ENCODE data around the gene BICC1.

Gene BICC1

DNA sequence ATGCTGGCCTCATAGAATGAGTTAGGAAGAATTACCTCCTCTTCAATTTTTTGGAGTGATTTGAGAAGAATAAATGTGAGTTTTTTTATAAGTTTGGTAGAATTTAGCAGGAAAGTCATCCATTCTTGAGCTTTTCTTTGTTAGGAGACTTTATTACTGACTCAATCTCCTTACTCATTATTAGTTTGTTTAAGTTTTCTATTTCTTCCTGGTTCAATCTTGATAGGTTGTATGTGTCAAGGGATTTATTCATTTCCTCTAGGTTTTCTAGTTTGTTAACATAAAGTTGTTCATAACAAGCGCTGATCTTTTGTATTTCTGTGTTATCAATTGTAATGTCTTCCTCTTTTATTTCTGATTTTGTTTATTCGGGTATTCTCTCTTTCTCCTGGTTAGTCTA, 47.4 kb downstream of the BICC1 start:
- DNase-seq (ENCODE audit: low spot score) (no peak), FAIRE-seq (no peak)

- DNase-seq (ENCODE audit: low spot score) = no peak
- FAIRE-seq = no peak
Observed at GRCh38 chr10:58565271-58565670, 52.6 kb downstream of the BICC1 start.

DNA sequence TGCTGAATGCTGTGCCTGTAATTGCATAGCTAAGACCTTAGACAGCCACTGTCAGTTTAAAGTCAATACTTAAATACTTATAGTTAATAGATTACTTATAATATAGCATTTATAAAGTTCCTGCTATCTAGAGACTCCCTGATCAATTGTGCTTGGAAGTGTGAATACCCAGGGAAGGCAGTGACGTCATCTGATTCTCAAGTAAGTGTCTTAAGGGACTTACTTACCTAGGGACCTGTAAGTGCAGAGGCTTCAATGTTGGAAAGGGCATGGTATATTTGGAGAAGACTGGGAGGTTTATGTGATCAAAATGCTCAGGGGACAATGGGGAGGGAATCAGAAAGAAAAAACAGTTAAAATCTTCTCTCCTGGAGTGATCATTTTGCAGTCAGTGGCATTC, 55.0 kb downstream of the BICC1 start:
- DNase-seq (ENCODE audit: low spot score) (no peak), FAIRE-seq (no peak)

DNA sequence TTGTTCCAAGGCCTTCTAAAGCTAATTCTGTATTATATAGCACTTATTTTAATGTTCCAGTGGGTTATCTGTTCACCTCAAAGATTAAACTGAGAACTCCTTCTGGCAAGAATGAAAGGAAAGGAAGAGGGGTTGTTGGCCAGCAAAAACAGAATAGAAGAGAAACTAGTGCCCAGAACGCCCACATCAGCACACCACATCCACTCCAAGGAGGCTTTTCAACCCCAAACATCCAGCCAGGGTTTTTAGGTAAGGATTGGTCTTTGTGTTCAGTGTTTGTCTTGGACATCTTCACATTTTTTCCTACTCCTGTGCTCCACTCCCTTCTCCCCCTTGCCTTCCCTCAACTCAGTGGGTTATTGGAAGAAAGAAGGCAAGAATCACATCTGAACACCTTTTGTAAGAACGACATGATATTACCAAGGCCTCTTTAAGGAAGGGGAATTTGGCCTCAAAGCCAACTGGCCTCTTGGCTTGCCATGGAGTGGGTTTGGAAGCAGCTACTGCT, 55.8 kb downstream of the BICC1 start:
- DNase-seq (ENCODE audit: low spot score) (no peak), FAIRE-seq (no peak)

GRCh38 chr10:58570307-58570723, 57.6 kb downstream of the BICC1 start:
- no peak for FAIRE-seq
- no peak for DNase-seq (ENCODE audit: low spot score)

DNA sequence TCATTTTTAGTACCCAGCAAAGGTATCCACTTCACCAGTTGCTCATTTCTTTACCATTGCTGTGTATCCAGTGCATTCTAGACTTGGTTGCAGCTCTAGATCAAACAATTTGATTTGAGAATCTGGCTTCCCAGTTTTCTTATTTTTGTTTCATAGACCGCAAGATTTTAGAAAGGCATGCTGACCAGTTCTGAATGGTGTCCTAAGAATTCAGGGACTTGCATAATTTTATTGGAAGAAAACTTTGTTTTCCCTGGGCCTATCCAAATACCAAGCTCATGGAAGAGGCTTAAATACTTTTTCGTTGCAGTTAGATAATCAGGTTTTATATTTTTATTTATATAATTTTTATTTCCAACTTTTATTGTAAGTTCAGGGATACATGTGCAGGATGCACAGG, 58.3 kb downstream of the BICC1 start:
- DNase-seq (ENCODE audit: low spot score) (no peak), FAIRE-seq (no peak)

GRCh38 chr10:58573144-58573543, 60.5 kb downstream of the BICC1 start:
- no peak for FAIRE-seq
- DNase-seq (ENCODE audit: low spot score) = no peak

- no peak for DNase-seq (ENCODE audit: low spot score)
- FAIRE-seq = no peak
Observed at GRCh38 chr10:58574058-58574457, 61.4 kb downstream of the BICC1 start.

DNA sequence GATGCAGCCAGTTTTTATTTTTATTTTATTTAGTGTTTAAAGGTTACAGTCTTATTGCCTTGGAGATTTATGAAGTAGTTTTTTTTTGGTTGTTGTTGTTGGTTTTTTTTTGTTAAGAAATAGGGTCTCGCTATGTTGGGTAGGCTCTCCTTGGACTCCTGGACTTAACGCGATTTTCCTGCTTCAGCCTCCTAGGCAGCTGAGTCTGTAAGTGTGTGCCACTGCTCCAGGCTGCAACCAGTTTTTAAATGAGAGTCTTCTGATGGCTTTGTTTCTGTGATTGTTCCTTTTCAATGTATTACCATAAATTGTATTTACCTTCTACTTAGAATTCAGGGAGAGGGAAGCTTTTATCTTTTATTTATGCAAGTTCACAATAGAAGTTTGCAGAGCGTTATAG, 62.8 kb downstream of the BICC1 start:
- DNase-seq (ENCODE audit: low spot score) = no peak
- FAIRE-seq = no peak

GRCh38 chr10:58576751-58577436, 64.2 kb downstream of the BICC1 start:
- FAIRE-seq = no peak
- DNase-seq (ENCODE audit: low spot score) = no peak

DNA sequence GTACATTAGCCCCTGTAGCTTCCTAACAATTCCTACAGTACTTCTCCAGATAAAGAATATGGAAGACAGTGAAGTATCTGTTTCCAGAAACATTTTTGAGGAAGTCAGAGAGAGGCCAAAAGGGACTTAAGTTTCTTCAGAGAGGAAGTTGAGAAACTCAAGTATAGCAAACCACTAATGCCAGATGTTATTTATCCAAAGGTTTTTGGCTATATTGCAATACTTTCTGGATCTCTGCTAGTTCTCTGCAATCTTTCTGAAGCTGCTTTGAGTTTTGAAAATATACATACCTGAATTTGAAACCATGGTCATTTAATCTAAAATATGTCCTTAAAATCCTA, 64.7 kb downstream of the BICC1 start:
- DNase-seq (ENCODE audit: low spot score) (no peak), FAIRE-seq (no peak)

DNA sequence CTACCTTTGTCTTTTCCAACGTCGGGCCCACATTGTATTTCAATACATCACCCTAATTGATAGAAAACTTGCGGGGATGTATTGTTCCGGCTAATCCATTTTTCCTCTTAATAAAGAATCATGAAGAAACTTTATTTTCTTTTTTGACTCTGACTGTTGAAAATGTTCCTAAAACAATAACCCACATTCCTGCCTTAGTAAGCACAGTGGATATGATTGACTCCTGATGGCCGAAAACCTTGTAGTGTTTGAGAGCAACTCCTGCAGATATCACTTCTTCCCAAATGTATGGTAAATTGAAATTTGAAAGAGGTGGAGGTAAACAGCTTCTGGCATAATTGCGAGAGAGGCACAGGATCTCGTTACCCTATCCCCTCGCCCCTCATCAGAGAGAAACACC, 65.7 kb downstream of the BICC1 start:
- FAIRE-seq = no peak
- no peak for DNase-seq (ENCODE audit: low spot score)

DNA sequence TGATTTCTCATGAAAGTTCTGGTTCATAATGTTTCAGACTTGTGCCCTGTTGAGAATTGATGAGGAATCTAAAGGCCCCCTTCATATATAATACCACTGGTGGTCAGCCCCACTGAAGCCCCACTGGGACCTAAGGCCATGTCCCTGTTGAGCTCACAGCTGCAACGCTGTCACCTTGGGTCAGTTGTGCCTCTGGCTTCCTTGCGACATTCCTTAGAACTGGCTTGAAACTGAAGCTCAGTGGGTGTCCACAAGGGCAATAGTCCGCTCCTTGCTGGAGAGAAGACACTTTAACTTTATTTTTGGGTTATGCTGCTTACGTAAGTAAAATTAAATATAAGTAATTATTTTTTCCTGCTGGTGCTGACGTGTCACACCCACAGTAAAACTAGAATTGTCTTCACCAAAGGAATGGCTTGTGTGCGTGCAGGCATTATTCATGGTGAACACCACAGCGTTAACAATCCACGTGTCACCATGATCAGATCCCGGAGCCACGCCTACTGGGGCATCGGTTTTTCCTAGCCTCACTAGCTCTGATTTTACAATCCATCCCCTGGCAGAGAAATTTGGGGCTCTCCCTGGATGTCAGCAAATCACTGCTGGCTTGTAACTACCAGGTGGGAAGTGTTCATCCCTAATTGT, 66.5 kb downstream of the BICC1 start:
- FAIRE-seq (no peak), DNase-seq (ENCODE audit: low spot score) (no peak)

DNA sequence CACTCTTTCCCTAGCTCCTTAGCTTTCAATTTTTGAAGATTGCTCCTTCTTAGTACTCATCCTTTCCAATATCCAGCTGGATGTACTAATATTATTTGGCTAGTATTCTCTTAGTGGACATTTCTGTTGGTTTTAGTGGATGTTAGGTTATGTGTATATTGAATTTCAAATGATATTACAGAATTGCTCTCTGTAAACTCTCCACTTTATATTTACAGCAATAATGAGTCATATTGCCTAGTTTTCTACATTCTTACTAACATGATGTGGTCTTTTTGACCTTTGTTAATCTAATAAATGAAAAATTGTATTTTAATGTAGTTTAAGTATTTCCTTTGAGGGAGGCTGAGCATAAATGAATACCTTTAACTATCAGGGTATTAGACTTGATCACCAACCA, 69.4 kb downstream of the BICC1 start:
- DNase-seq (ENCODE audit: low spot score) (no peak), FAIRE-seq (no peak)

- FAIRE-seq (no peak), DNase-seq (ENCODE audit: low spot score) (no peak)
Observed at GRCh38 chr10:58585435-58585834, 72.8 kb downstream of the BICC1 start.

DNA sequence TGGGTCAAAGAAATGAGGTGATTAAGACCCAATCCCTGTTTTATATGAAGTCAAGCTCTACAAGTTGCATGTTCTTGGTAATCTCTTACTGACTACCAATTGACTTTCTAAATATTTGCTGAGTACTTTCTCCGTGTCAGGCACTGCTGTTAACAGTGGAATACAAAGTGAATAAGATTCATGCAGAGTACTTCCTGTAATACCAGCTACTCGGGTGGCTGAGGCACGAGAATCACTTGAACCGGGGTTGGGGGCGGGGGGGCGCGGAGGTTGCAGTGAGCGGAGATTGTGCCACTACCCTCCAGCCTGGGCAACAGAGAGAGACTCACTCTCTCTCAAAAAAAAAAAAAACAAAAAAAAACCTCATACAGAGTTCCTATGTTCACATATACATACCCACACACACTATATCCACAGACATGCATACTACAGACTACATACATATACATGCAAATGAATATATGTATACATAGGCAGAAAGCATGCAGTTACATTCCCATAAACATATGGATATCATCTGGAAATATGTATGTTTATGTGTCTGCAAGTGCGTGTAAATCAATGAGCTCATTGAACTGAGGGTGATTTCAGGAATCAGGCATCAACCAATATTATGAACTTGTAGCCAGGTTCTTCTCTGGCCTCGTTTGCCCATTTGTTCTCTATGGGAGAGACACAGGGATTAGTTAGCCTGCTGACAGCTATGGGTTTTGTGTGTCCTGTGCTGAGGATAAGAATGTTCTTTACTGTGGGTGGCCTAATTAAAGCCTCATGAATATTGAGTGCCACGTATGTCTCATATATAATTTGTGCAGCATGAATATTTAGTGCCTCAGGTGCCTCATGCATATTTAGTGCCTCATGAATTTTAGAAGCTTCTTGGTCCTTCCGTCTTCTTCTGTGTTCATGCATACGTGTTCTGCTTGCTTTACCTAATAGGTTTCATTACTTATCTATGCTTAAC, 73.9 kb downstream of the BICC1 start:
- DNase-seq (ENCODE audit: low spot score) = no peak
- no peak for FAIRE-seq

- FAIRE-seq = no peak
- no peak for DNase-seq (ENCODE audit: low spot score)
Observed at GRCh38 chr10:58587676-58588075, 75.0 kb downstream of the BICC1 start.

DNA sequence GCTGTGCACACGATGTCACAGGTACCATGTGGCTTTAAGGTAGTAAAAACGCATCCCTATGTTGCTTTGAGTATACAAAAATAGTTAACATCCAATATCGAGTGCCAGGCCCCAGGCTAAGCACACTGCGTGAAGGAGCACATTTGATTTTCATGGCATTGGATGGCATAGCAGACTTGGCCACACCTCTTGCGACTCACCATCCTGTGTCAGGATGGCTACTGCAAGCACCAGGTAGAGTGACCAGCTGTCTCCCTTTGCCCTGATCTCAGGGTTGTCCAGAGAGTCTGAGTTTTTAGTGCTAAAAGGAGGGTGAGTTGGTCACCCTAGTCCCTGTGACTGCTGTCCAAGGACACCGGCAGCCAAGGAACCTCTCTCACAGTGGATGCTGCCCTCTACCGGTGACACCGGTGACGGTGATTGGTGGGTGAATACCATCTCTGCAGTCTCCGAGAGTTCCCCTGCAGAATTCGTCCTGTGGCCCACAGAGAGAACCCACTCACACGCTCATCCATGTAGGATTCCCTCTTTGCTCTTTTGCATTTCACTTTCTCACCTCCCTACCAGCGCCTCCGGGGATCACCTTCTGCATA, 76.1 kb downstream of the BICC1 start:
- no peak for FAIRE-seq
- DNase-seq (ENCODE audit: low spot score) = no peak

- peak; percentile 84 for FAIRE-seq
- peak; percentile 55 for DNase-seq (ENCODE audit: low spot score)
Observed at GRCh38 chr10:58590152-58590840, 77.6 kb downstream of the BICC1 start.

DNA sequence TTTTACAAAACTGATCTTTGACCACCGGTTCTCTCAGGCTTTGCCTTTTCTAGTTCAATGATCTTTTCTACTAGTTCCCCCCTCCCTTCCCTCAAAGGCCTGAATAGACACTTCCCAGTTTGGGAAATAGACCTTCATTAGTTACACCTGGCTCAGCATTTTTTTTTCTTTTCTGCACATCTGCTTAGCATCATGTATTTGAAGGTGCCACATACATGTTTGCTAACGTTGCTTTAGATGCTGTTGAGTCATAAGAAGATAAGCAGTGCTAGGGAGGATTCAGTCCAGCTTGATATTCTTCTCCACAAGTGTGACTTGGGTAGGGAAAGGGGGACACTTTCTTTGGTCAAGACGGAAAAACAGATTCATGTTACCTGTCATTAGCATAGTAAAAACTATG, 78.3 kb downstream of the BICC1 start:
- FAIRE-seq (no peak), DNase-seq (ENCODE audit: low spot score) (no peak)

- no peak for FAIRE-seq
- DNase-seq (ENCODE audit: low spot score) = no peak
Observed at GRCh38 chr10:58593008-58593407, 80.3 kb downstream of the BICC1 start.

Data from RCC 7860 (cell line).